Ishikawa (cell line): ENCODE measurements around the gene COX19.

Source experiments
- CEBPB ChIP-seq: IDR thresholded peaks from 2 replicates; pipeline ENCODE4 v1.6.1; 2012
- CREB1 ChIP-seq: IDR thresholded peaks from 2 replicates; pipeline ENCODE4 v1.6.1; 2012; ENCODE audit warnings: low read depth
- EGR1 ChIP-seq: IDR thresholded peaks from 2 replicates; pipeline ENCODE4 v1.6.1; 2012
- EP300 ChIP-seq: IDR thresholded peaks from 2 replicates; pipeline ENCODE4 v1.6.1; 2012; ENCODE audit warnings: borderline replicate concordance
- FOXM1 ChIP-seq: IDR thresholded peaks from 2 replicates; pipeline ENCODE4 v1.6.1; 2012; ENCODE audit warnings: low read depth, borderline replicate concordance
- NFIC ChIP-seq: IDR thresholded peaks from 2 replicates; pipeline ENCODE4 v1.6.1; 2012
- RAD21 ChIP-seq: IDR thresholded peaks from 2 replicates; pipeline ENCODE4 v1.6.1; 2012; ENCODE audit warnings: low read depth
- TAF1 ChIP-seq: IDR thresholded peaks from 2 replicates; pipeline ENCODE4 v1.6.1; 2012; ENCODE audit warnings: low read depth, mild to moderate bottlenecking
- TCF12 ChIP-seq: IDR thresholded peaks from 2 replicates; pipeline ENCODE4 v1.6.1; 2012; ENCODE audit warnings: low read depth
- TEAD4 ChIP-seq: IDR thresholded peaks from 2 replicates; pipeline ENCODE4 v1.6.1; 2012
- YY1 ChIP-seq: IDR thresholded peaks from 2 replicates; pipeline ENCODE4 v1.6.1; 2012; ENCODE audit warnings: low read depth
- ZBTB7A ChIP-seq: IDR thresholded peaks from 2 replicates; pipeline ENCODE4 v1.6.1; 2012; ENCODE audit warnings: low read depth
- TF ChIP-seq, protein P1 (sequence below): IDR thresholded peaks from 2 replicates; pipeline ENCODE4 v1.6.1; 2012
- TF ChIP-seq, protein P2 (sequence below): IDR thresholded peaks from 2 replicates; pipeline ENCODE4 v1.6.1; 2012; ENCODE audit warnings: low read depth, mild to moderate bottlenecking
- TF ChIP-seq, protein P3 (sequence below): IDR thresholded peaks from 2 replicates; pipeline ENCODE4 v1.6.1; 2012

The COX19 gene

DNA sequence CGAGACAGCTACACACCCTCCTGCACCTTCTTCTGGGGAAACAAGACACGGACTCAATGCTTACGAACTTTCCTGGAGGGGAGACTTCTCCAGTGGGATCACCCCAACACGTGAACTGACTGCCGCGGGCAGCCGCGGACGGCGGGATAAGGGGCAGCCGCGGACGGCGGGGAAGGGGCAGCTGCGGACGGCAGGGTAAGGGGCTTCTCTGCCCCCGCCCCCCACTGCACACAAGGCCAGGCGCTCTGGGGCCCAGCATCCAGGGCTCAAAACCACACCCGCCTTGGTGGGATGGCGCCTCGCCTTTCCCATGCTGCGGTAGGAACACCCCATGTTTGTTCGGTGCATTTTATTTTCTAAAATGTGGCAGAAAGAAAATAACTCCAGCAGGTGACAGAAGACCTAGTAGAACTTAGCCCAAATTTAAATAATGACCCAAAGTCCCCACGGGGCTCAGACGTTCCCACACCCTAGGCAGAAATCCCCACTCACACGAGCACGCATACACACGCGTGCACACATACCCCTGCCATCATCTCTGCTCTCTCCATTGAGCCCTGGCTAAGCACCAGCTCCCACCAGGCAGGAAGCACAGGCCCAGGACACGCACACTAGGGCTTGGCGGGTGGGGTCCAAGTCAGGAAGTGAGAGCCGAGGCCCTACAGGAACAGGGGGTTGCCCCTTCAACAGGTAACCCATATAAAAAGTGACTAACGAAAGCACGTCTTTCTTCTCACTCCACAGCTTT lies 42.4 kb upstream of the COX19 start:
- no peak for TF ChIP-seq CREB1
- no peak for TF ChIP-seq EP300
- no peak for TF ChIP-seq YY1
- TF ChIP-seq, protein P1, sequence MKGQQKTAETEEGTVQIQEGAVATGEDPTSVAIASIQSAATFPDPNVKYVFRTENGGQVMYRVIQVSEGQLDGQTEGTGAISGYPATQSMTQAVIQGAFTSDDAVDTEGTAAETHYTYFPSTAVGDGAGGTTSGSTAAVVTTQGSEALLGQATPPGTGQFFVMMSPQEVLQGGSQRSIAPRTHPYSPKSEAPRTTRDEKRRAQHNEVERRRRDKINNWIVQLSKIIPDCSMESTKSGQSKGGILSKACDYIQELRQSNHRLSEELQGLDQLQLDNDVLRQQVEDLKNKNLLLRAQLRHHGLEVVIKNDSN, result no peak

DNA sequence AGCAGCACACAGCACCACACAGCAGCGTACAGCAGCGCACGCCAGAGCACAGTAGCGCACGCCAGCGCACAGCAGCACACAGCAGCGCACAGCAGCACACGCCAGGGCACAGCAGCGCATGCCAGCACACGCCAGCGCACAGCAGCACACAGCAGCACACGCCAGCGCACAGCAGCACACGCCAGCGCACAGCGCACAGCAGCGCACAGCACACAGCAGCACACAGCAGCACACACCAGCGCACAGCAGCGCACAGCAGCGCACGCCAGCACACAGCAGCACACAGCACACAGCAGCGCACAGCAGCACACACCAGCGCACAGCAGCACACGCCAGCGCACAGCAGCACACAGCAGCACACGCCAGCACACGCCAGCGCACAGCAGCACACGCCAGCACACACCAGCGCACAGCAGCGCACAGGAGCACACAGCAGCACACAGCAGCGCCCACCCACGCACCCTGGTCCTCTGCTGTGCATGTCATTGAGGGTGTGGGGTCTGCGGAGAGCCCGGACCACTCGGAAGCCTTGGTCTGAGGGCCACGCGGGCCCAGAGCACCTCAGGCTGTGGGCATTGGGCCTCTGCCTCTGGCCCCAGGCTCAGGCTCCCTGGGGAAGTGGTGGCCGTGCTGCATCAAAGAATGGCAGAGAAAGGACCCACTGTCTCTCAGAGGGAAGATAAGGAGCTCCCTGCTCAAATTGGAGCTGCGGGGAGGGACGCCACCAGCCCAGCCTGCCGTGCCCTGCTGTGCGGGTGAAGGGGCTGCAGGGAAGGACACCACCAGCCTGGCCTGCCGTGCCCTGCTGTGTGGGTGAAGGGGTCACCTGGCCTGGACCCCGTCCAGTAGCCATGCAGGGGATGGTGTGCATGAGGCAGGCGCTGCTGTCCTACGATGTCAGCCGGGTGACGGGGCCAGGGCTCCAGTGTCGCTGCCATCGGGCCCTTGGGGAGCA lies 41.5 kb upstream of the COX19 start:
- no peak for TF ChIP-seq RAD21
- no peak for TF ChIP-seq CREB1
- no peak for TF ChIP-seq ZBTB7A
- TF ChIP-seq, protein P1, result no peak
- TF ChIP-seq, protein P2, sequence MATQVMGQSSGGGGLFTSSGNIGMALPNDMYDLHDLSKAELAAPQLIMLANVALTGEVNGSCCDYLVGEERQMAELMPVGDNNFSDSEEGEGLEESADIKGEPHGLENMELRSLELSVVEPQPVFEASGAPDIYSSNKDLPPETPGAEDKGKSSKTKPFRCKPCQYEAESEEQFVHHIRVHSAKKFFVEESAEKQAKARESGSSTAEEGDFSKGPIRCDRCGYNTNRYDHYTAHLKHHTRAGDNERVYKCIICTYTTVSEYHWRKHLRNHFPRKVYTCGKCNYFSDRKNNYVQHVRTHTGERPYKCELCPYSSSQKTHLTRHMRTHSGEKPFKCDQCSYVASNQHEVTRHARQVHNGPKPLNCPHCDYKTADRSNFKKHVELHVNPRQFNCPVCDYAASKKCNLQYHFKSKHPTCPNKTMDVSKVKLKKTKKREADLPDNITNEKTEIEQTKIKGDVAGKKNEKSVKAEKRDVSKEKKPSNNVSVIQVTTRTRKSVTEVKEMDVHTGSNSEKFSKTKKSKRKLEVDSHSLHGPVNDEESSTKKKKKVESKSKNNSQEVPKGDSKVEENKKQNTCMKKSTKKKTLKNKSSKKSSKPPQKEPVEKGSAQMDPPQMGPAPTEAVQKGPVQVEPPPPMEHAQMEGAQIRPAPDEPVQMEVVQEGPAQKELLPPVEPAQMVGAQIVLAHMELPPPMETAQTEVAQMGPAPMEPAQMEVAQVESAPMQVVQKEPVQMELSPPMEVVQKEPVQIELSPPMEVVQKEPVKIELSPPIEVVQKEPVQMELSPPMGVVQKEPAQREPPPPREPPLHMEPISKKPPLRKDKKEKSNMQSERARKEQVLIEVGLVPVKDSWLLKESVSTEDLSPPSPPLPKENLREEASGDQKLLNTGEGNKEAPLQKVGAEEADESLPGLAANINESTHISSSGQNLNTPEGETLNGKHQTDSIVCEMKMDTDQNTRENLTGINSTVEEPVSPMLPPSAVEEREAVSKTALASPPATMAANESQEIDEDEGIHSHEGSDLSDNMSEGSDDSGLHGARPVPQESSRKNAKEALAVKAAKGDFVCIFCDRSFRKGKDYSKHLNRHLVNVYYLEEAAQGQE, result no peak
- TF ChIP-seq NFIC, result no peak
- no peak for TF ChIP-seq EGR1

DNA sequence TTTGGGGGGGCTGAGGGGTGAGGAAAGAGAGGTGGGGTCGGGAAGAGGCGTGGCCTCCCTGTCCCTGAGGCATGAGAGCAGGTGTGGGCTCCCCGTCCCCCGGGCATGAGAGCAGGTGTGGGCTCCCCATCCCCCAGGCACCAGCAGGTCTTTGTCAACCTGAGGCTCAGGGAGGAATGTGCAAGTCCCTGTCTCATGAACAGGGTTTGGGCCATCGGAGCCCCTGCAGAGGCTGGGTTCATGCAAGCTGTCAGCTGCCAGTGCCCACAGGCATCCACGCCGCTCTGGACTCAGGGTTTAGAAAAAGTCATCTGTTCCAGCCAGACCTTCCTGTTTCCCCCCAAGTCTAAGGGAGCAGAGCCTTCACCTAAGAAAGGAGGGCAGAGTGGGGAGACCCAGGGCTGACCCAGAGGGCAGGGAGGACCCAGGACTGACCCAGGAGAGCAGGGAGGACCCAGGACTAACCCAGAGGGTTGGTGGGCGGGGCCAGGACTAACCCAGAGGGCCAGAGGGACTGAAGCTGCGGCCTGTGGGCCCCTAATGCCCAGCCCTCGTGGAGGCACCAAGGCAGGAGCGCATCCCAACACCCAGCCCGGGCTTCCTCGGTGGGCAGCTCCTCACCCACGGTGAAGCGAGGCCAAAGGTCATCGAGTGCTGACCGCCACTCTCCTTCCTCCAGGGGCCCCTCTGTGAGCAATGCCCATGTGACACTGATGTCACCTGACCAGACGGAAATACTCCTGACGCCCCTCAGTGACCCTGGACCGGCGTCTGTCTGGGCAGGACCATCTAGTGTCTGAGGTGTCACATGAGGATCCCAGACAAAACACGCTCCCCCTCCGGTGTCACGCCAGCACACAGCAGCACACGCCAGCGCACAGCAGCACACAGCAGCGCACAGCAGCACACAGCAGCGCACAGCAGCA lies 40.1 kb upstream of the COX19 start:
- TF ChIP-seq, protein P3, sequence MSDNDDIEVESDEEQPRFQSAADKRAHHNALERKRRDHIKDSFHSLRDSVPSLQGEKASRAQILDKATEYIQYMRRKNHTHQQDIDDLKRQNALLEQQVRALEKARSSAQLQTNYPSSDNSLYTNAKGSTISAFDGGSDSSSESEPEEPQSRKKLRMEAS, result no peak
- no peak for TF ChIP-seq EP300
- TF ChIP-seq TEAD4, result no peak
- no peak for TF ChIP-seq CREB1
- no peak for TF ChIP-seq RAD21
- no peak for TF ChIP-seq EGR1
- TF ChIP-seq, protein P1, result no peak
- TF ChIP-seq CEBPB, result no peak
- TF ChIP-seq NFIC, result no peak
- TF ChIP-seq, protein P2, result no peak
- no peak for TF ChIP-seq ZBTB7A
- no peak for TF ChIP-seq TCF12
- TF ChIP-seq TAF1, result no peak
- TF ChIP-seq YY1, result no peak

DNA sequence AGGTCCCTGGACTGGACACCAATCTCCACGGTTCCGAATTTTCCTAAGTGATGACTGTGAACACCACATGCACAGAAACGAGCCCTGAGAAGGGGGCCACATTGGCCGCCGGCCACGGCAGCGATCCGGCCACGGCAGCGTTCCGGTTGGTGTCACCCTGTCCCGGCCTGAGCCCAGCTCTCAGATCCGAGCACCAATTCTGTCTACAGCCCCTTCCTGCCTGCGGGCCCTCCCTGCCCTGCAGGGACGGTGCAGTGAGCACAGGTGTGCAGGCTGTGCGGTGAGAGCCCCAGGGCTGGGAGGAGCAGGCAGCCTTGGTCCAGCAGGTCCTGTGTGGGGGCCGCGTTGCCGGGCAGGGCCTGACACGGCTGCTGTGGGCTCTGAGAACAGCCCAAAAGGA lies 39.3 kb upstream of the COX19 start:
- TF ChIP-seq FOXM1 (no peak), TCF12 (no peak), NFIC (no peak), EGR1 (no peak), EP300 (no peak), CEBPB (no peak), ZBTB7A (no peak), TEAD4 (no peak), YY1 (no peak), RAD21 (no peak), CREB1 (no peak), TAF1 (no peak)
- TF ChIP-seq, protein P2, result no peak
- TF ChIP-seq, protein P3, result no peak
- TF ChIP-seq, protein P1, result no peak
